Left lung (tissue), 10 donors: ENCODE measurements around the gene TUB. TPM values are rescaled to one million over a fixed set of nuclear protein-coding genes. Genes with fewer than 3 reads are reported as not detected.
A peak's percentile ranks its signal among the peaks of the same experiment; 100 is the strongest.

Source experiments
- ATAC-seq: fragments of 200-7000 bp; cut with Tn5 transposase; one replicate; pipeline ENCODE4 v1.9.1; 2020; ENCODE audit warnings: moderate library complexity
- DNase-seq, 4 donors: peaks; one replicate each; pipeline ENCODE4 v3.0.0-alpha.2; 2013 to 2020
- H3K27ac ChIP-seq, 2 donors: fragments of 200-600 bp; sonication (generic) in 1 of 2; one replicate each; pipeline versions ENCODE4 v1.5.0 to v1.8.0; 2020 to 2021
- H3K27me3 ChIP-seq, 2 donors: fragments of 200-600 bp; sonication (generic) in 1 of 2; one replicate each; pipeline versions ENCODE4 v1.5.0 to v1.8.0; 2020 to 2021
- H3K36me3 ChIP-seq, 2 donors: fragments of 200-600 bp; sonication (generic) in 1 of 2; one replicate each; pipeline versions ENCODE4 v1.5.0 to v1.8.0; 2020 to 2021
- H3K4me1 ChIP-seq, 2 donors: fragments of 200-600 bp; one replicate each; pipeline ENCODE4 v1.8.0; 2021
- H3K4me3 ChIP-seq, 2 donors: fragments of 200-600 bp; sonication (generic) in 1 of 2; one replicate each; pipeline versions ENCODE4 v1.5.0 to v1.8.0; 2020 to 2021; ENCODE audit warnings: mild to moderate bottlenecking in 1 of 2
- H3K9me3 ChIP-seq, 2 donors: fragments of 200-600 bp; sonication (generic) in 1 of 2; one replicate each; pipeline versions ENCODE4 v1.5.0 to v1.8.0; 2020 to 2021
- intact Hi-C, 2 donors: fragments of 100-400 bp; cut with DNase I; formaldehyde crosslinking; loops; one replicate each; pipeline versions ENCODE4 v1.11.2 to v1.14.2; 2022
- polyA plus RNA-seq, 6 donors: library from polyadenylated mRNA; unstranded; fragments of 120-200 nt; gene quantifications; one replicate each; pipeline ENCODE4 v1.2.1, GENCODE V29; 2013; ENCODE audit not compliant: insufficient read length in 6 of 6
- total RNA-seq, 2 donors: library from RNA; stranded (reverse); fragmentation: NEBNext Ultra II Directional; extraction: Animal tissue kit (Norgen Biotek cat#: 25700); gene quantifications; one replicate each; pipeline ENCODE4 v1.2.1, GENCODE V29; 2021
- TF ChIP-seq, protein P1 (sequence below), 2 donors: fragments of 200-600 bp; sonication (generic) in 1 of 2; IDR thresholded peaks; one replicate each; pipeline versions ENCODE4 v1.5.0 to v1.8.0; 2021; ENCODE audit warnings: antibody characterized with exemption in 2 of 2
- donor health status: DM: no; HTN: yes; CAD: no.
- donor health status: DM: no; HTN: no; CAD: no.

TUB gene
- total and polyA plus RNA-seq, 8 donors: 5.6 to 30.0 (median 26.9) TPM

DNA sequence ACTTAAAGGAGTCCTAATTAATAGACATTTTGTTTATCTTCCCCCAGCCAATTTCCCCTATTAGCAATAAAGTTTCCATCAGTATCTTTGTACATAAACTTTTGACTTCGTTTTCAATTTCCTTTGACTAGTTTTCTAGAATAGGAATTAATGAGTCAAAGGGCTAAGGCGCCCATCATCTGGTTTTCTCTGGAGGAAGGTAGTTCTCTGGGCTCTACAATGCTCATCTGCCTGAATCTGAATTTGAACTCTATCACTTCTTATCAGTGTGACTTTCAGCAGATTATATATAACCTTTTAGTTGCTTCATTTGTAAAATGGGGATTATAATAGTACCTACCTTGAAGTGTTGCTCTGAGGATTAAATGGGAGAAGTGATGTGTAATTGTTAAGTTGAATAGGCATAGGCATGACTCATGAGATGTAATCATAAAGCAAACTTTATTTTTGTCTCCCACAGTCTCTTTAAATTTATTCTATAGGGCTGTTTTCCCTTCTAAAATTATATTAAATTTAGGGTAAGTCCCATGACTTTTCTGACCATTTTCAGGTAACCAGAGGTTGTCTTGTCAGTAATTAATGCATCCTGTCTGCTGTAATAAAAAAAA, 5.8 kb upstream of the TUB start:
- peaks cover 0 to 45% of the 10 kb centered on the region in 2 donors for H3K27me3 ChIP-seq
- no peaks in the 10 kb centered on the region for H3K36me3 ChIP-seq

GRCh38 chr11:8079111-8079675, 1.8 kb upstream of the TUB start:
- Histone ChIP-seq H3K9me3 (no peaks in the 10 kb centered on the region), H3K4me1 (peaks cover 0 to 4% of the 10 kb centered on the region in 2 donors), H3K4me3 (no peak overlapping the region), H3K27me3 (peaks cover 0 to 63% of the 10 kb centered on the region in 2 donors), H3K27ac (no peak overlapping the region), H3K36me3 (no peaks in the 10 kb centered on the region)
- DNase-seq (no peak), ATAC-seq (no peak)
- TF ChIP-seq, protein P1, sequence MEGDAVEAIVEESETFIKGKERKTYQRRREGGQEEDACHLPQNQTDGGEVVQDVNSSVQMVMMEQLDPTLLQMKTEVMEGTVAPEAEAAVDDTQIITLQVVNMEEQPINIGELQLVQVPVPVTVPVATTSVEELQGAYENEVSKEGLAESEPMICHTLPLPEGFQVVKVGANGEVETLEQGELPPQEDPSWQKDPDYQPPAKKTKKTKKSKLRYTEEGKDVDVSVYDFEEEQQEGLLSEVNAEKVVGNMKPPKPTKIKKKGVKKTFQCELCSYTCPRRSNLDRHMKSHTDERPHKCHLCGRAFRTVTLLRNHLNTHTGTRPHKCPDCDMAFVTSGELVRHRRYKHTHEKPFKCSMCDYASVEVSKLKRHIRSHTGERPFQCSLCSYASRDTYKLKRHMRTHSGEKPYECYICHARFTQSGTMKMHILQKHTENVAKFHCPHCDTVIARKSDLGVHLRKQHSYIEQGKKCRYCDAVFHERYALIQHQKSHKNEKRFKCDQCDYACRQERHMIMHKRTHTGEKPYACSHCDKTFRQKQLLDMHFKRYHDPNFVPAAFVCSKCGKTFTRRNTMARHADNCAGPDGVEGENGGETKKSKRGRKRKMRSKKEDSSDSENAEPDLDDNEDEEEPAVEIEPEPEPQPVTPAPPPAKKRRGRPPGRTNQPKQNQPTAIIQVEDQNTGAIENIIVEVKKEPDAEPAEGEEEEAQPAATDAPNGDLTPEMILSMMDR (IDR thresholded peaks at IDR 0.05): no peak
- intact Hi-C loops: no loop called here

More for the DNA sequence above, 5.8 kb upstream of the TUB start:
- Histone ChIP-seq H3K27ac (no peak overlapping the region), H3K9me3 (no peaks in the 10 kb centered on the region), H3K4me1 (no peaks in the 10 kb centered on the region), H3K4me3 (no peak overlapping the region)
- ATAC-seq (no peak), DNase-seq (no peak)
- intact Hi-C loops: no loop called here
- TF ChIP-seq, protein P1 (IDR thresholded peaks at IDR 0.05): no peak

DNA sequence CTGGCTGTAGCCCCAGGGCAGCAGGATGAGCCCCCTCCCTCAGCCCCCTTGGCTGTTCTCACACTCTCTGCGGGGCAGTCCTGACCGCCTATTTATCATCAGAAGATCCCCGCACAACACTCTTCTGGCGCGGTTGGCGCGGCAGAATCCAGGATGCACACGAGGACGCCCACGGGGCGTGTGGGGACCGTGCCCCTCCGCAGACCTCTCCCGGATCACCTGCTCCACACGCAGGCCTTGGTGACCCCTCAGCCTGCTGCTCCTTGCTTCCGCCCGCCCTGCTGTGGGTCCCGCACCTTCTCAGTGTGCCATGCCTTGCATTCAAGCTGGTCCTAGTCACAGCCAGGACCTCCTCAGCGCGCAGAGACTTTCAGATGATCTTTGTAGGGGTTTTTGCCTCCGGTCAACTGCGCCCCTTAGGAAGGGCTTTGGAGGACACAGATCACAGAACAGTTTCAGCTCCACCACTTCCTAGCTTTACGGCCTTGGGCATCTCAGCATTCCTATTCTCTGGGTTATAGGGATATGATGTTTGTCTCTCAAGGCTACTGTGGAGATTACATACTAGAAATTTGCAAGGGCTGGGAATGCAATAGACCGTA, 841 bp upstream of the TUB start:
- Histone ChIP-seq H3K9me3 (no peaks in the 10 kb centered on the region), H3K36me3 (no peaks in the 10 kb centered on the region), H3K27ac (no peak overlapping the region), H3K4me1 (peaks cover 0 to 4% of the 10 kb centered on the region in 2 donors), H3K4me3 (peak overlapping the region; percentile 29 to 38), H3K27me3 (peaks cover 0 to 66% of the 10 kb centered on the region in 2 donors)
- ATAC-seq (no peak), DNase-seq (no peak)
- intact Hi-C loops: loop anchor here in 1 of 2 donors (10.0 kb wide), 1 partner anchor 45 kb away; no protein-coding TSS in a partner anchor
- TF ChIP-seq, protein P1 (IDR thresholded peaks at IDR 0.05): no peak

DNA sequence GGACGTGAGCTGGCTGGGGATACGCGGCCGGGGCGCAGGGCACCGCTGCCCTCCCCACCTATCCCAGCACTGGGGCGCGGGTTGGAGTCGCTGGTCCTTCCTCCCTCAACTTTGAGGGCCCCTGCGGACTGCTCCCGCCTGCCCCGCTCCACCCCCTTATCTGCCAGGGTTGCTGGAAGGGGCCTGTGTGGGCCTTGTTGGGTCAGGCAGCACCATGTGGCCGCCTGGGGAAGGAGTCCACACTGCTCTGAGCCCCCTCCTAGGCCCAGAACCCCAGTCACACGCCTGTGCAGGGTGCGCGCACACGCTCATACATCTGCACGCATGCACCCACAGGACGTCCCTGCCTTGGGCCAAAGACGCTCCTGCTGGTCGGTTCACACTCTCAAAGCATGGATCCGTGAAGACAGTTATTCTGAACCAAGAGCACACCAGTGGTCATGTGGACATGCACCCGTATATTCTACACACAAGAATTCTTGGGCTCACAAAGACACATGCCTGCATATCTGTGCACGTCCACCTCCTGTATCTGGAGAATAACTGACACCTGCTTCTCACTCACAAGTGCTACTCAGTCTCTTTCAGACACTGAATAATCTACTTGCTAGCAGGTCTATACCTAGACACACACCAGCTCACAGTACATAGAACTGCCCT, 710 bp downstream of the TUB start:
- DNase-seq: no peak
- TF ChIP-seq, protein P1 (IDR thresholded peaks at IDR 0.05): no peak
- H3K4me3 ChIP-seq: peak overlapping the region; percentile 26 to 38
- H3K27me3 ChIP-seq: peaks cover 0 to 67% of the 10 kb centered on the region in 2 donors
- ATAC-seq: peak; percentile 14
- no peaks in the 10 kb centered on the region for H3K9me3 ChIP-seq
- H3K27ac ChIP-seq: no peak overlapping the region
- no peaks in the 10 kb centered on the region for H3K36me3 ChIP-seq
- H3K4me1 ChIP-seq: peaks cover 0 to 4% of the 10 kb centered on the region in 2 donors
- intact Hi-C loops: loop anchor here in 1 of 2 donors (10.0 kb wide), 1 partner anchor 47 kb away; no protein-coding TSS in a partner anchor
